Heart right ventricle (tissue), 16 donors: Measurements from ENCODE around the gene PDE1C. TPM values are rescaled to one million over a fixed set of nuclear protein-coding genes. Genes with fewer than 3 reads are reported as not detected.

ENCODE experiments used
- ATAC-seq, 8 donors: fragments of 200-7000 bp; cut with Tn5 transposase; one replicate each; pipeline ENCODE4 v1.9.1; 2020; ENCODE audit warnings: mild to moderate bottlenecking in 8 of 8, moderate library complexity in 8 of 8, moderate number of reproducible peaks in 1 of 8
- DNase-seq, 2 donors: peaks; one replicate each; pipeline ENCODE4 v3.0.0-alpha.2; 2020
- H3K27ac ChIP-seq, 10 donors: fragments of 200-600 bp; sonication (generic) in 2 of 10; one replicate each; pipeline versions ENCODE4 v1.5.0 to v1.8.0; 2020 to 2022; ENCODE audit warnings: mild to moderate bottlenecking in 3 of 10
- H3K27me3 ChIP-seq, 7 donors: fragments of 200-600 bp; one replicate each; pipeline ENCODE4 v1.8.0; 2021 to 2022; ENCODE audit warnings: mild to moderate bottlenecking in 2 of 7
- H3K36me3 ChIP-seq, 9 donors: fragments of 200-600 bp; sonication (generic) in 1 of 9; one replicate each; pipeline versions ENCODE4 v1.5.0 to v1.8.0; 2020 to 2022; ENCODE audit warnings: mild to moderate bottlenecking in 2 of 9
- H3K4me1 ChIP-seq, 9 donors: fragments of 200-600 bp; sonication (generic) in 1 of 9; one replicate each; pipeline versions ENCODE4 v1.5.0 to v1.8.0; 2020 to 2022; ENCODE audit warnings: mild to moderate bottlenecking in 4 of 9
- H3K4me3 ChIP-seq, 10 donors: fragments of 200-600 bp; sonication (generic) in 2 of 10; one replicate each; pipeline versions ENCODE4 v1.5.0 to v1.8.0; 2020 to 2022; ENCODE audit warnings: mild to moderate bottlenecking in 7 of 10, moderate library complexity in 2 of 10
- H3K9me3 ChIP-seq, 11 donors: fragments of 200-600 bp in 10 of 11; sonication (generic) in 2 of 11; one replicate each; pipeline versions ENCODE4 v1.5.0 to v1.8.0; 2013 to 2022; ENCODE audit warnings: mild to moderate bottlenecking in 2 of 11, control low read depth in 1 of 11, moderate library complexity in 1 of 11
- CTCF ChIP-seq, 9 donors: fragments of 200-600 bp; sonication (generic) in 2 of 9; IDR thresholded peaks; one replicate each; pipeline versions ENCODE4 v1.5.0 to v1.8.0; 2021 to 2022; ENCODE audit warnings: antibody characterized with exemption in 9 of 9, mild to moderate bottlenecking in 5 of 9, moderate library complexity in 1 of 9
- WGBS, 2 donors: extraction: QIAGEN DNeasy Blood & Tissue Kit; methylation state at CpG; one replicate each; pipeline ENCODE4 v1.1.7; 2013; ENCODE audit warnings: inconsistent platforms in 1 of 2; 5-methylcytosine and 5-hydroxymethylcytosine counted together
- intact Hi-C, 10 donors: fragments of 100-400 bp; cut with DNase I; formaldehyde crosslinking; loops; one replicate each; pipeline versions ENCODE4 v1.11.1 to v1.14.2; 2022
- polyA plus RNA-seq, 2 donors: library from polyadenylated mRNA; stranded (reverse); fragments of 200-250 nt; gene quantifications; one replicate each; pipeline ENCODE4 v1.2.3, GENCODE V29; 2013
- total RNA-seq, 10 donors: library from RNA; stranded (reverse); fragmentation: NEBNext Ultra II Directional in 3 of 10; extraction: Animal tissue kit (Norgen Biotek cat#: 25700) in 3 of 10; gene quantifications; one replicate each; pipeline versions ENCODE4 v1.2.1 to v1.2.4, GENCODE V29; 2021 to 2023
- donor health status: Arrhythmogenic right ventricular cardiomyopathy.
- donor health status: ischemic (EF 13 %, LVEDD 7.1; RV severe dilation, severe dysfunction).
- donor health status: healthy with polysubstance abuse.
- donor health status: DM: no; HTN: yes; CAD: no.
- donor health status: DM: no; HTN: no; CAD: no.
- donor health status: ischemic (EF 25% LVEDD 6.9; RV normal size, moderate dysfunction).
- donor health status: ischemic (EF 25% LVEDD 5.7; RV mildly dilated, moderate dysfunction).
- donor health status: healthy.
- donor health status: DM: yes; HTN: yes; CAD: no.
- donor health status: Ischemic cardiomyopathy.
- donor health status: ischemic (EF 35%, LVEDD 5.7; RV mildly dilated, moderate dysfunction).
- donor health status: nonischemic (EF 11% LVEDD 7.7; RV severe dilation, severe dysfunction).
- donor health status: DM: yes; HTN: yes; CAD: no.
- donor health status: PGD.
- donor health status: ischemic (EF 29% LVEDD 5.4; RV normal size, mild dysfunction).
- donor health status: nonischemic (EF 23%, LVEDD 6.1; RV moderate dilation, normal function).

Gene PDE1C
- total and polyA plus RNA-seq, 12 donors: 11.7 to 315 (median 175) TPM

GRCh38 chr7:32066441-32066840, 3.8 kb downstream of the PDE1C start:
- no peak for DNase-seq
- H3K9me3 ChIP-seq: no peaks in the 10 kb centered on the region
- 33 to 43% methylated on average over 2 of the region's 2 CpGs for WGBS, 2 donors
- peak overlapping the region in 2 of 10 donors; percentile 2 to 12 for H3K27ac ChIP-seq
- peaks cover 0 to 47% (median 24%) of the 10 kb centered on the region in 9 donors for H3K4me1 ChIP-seq
- intact Hi-C loops: loop anchor here in 3 of 10 donors (10.0 kb wide), 3 partner anchors 192 to 282 kb away; no protein-coding TSS in a partner anchor
- ATAC-seq: no peak
- no peak for TF ChIP-seq CTCF (IDR thresholded peaks at IDR 0.05)
- H3K27me3 ChIP-seq: peaks cover 0 to 32% (median 0%) of the 10 kb centered on the region in 7 donors
- no peaks in the 10 kb centered on the region for H3K36me3 ChIP-seq
- peak overlapping the region in 6 of 10 donors; percentile 52 to 70 (median 66) for H3K4me3 ChIP-seq

GRCh38 chr7:32063614-32064013, 6.6 kb downstream of the PDE1C start:
- intact Hi-C loops: loop anchor here in 3 of 10 donors (10.0 kb wide), 3 partner anchors 189 to 279 kb away; no protein-coding TSS in a partner anchor
- DNase-seq: no peak
- Histone ChIP-seq H3K27me3 (peaks cover 0 to 6% (median 0%) of the 10 kb centered on the region in 7 donors), H3K4me1 (peaks cover 5 to 75% (median 49%) of the 10 kb centered on the region in 9 donors), H3K36me3 (no peaks in the 10 kb centered on the region), H3K27ac (no peak overlapping the region), H3K9me3 (no peaks in the 10 kb centered on the region), H3K4me3 (no peak overlapping the region)
- WGBS, 2 donors: 72 to 79% methylated on average over 5 of the region's 5 CpGs
- no peak for ATAC-seq
- TF ChIP-seq CTCF (IDR thresholded peaks at IDR 0.05): no peak

GRCh38 chr7:32062150-32062549, 8.1 kb downstream of the PDE1C start:
- intact Hi-C loops: loop anchor here in 3 of 10 donors (10.0 kb wide), 3 partner anchors 187 to 277 kb away; no protein-coding TSS in a partner anchor
- WGBS, 2 donors: 53 to 60% methylated on average over 5 of the region's 5 CpGs
- Histone ChIP-seq H3K9me3 (no peaks in the 10 kb centered on the region), H3K27me3 (no peaks in the 10 kb centered on the region), H3K36me3 (no peaks in the 10 kb centered on the region), H3K4me1 (peaks cover 5 to 90% (median 64%) of the 10 kb centered on the region in 9 donors), H3K27ac (peak overlapping the region in 3 of 10 donors; percentile 33 to 76 (median 35)), H3K4me3 (no peak overlapping the region)
- DNase-seq (peak; percentile 37 to 51), ATAC-seq (peak in 2 of 8 donors; percentile 12 to 26)
- TF ChIP-seq CTCF (IDR thresholded peaks at IDR 0.05): peak in 8 of 9 donors; percentile 9 to 57 (median 49)

- Histone ChIP-seq H3K27ac (peak overlapping the region in 6 of 10 donors; percentile 0 to 76 (median 40)), H3K27me3 (no peaks in the 10 kb centered on the region), H3K9me3 (no peaks in the 10 kb centered on the region), H3K4me1 (peaks cover 5 to 90% (median 69%) of the 10 kb centered on the region in 9 donors), H3K36me3 (no peaks in the 10 kb centered on the region), H3K4me3 (no peak overlapping the region)
- 56 to 64% methylated on average over 3 of the region's 3 CpGs for WGBS, 2 donors
- ATAC-seq (peak in 7 of 8 donors; percentile 24 to 53 (median 36)), DNase-seq (peak in 1 of 2 donors; percentile 18)
- TF ChIP-seq CTCF (IDR thresholded peaks at IDR 0.05): no peak
- intact Hi-C loops: loop anchor here in 3 of 10 donors (10.0 kb wide), 3 partner anchors 187 to 277 kb away; no protein-coding TSS in a partner anchor
Measured at GRCh38 chr7:32061346-32061745, 8.9 kb downstream of the PDE1C start.
